Liver (tissue), 3 donors: Measurements from ENCODE around the gene CENPC.

ENCODE experiments used
- RAD21 ChIP-seq, 2 donors: IDR thresholded peaks; 2 replicates each; pipeline ENCODE4 v1.6.1; 2016; ENCODE audit warnings: antibody characterized with exemption in 2 of 2, mild to moderate bottlenecking in 2 of 2
- RXRA ChIP-seq, 2 donors: IDR thresholded peaks; 2 replicates each; pipeline ENCODE4 v1.6.1; 2017 to 2018; ENCODE audit warnings: antibody characterized with exemption in 2 of 2, mild to moderate bottlenecking in 1 of 2
- TF ChIP-seq, protein P1 (sequence below): IDR thresholded peaks from 2 replicates; pipeline ENCODE4 v1.6.1; 2016; ENCODE audit warnings: antibody characterized with exemption
- TF ChIP-seq, protein P2 (sequence below): fragments of 150-350 bp; IDR thresholded peaks from 2 replicates; pipeline ENCODE4 v1.5.1; 2017; ENCODE audit warnings: improper control_type of control experiment, low read depth, low read length; ENCODE audit not compliant: missing input control
- TF ChIP-seq, protein P3 (sequence below): IDR thresholded peaks from 2 replicates; pipeline ENCODE4 v1.6.1; 2016; ENCODE audit warnings: antibody characterized with exemption
- TF ChIP-seq, protein P4 (sequence below): IDR thresholded peaks from 2 replicates; pipeline ENCODE4 v1.6.1; 2016; ENCODE audit warnings: antibody characterized with exemption
- donor health status: healthy.
- donor health status: healthy.

DNA sequence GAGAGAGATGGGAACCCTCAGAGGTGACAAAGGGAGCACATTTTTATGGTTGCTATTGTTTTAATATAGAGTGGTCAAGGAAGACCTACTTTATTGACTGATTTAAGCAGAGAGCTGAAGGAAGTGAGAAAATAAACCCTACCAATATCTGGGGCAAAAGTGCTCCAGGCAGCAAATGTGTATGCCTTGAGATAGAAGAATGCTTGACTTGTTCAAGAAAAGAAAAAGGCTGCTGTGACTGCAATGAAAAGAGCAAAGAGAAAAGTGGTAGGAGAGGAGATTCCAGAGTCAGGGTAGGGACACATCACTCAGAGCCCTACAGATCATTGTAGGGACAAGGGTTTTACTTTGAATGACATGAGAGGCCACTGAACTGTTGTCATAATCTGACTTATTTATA is 39.2 kb upstream of the CENPC start:
- TF ChIP-seq RXRA (IDR thresholded peaks at IDR 0.05) (no peak), RAD21 (IDR thresholded peaks at IDR 0.05) (no peak)
- TF ChIP-seq, protein P1, sequence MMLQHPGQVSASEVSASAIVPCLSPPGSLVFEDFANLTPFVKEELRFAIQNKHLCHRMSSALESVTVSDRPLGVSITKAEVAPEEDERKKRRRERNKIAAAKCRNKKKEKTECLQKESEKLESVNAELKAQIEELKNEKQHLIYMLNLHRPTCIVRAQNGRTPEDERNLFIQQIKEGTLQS, result no peak
- TF ChIP-seq, protein P2, sequence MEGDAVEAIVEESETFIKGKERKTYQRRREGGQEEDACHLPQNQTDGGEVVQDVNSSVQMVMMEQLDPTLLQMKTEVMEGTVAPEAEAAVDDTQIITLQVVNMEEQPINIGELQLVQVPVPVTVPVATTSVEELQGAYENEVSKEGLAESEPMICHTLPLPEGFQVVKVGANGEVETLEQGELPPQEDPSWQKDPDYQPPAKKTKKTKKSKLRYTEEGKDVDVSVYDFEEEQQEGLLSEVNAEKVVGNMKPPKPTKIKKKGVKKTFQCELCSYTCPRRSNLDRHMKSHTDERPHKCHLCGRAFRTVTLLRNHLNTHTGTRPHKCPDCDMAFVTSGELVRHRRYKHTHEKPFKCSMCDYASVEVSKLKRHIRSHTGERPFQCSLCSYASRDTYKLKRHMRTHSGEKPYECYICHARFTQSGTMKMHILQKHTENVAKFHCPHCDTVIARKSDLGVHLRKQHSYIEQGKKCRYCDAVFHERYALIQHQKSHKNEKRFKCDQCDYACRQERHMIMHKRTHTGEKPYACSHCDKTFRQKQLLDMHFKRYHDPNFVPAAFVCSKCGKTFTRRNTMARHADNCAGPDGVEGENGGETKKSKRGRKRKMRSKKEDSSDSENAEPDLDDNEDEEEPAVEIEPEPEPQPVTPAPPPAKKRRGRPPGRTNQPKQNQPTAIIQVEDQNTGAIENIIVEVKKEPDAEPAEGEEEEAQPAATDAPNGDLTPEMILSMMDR, result no peak
- TF ChIP-seq, protein P3, sequence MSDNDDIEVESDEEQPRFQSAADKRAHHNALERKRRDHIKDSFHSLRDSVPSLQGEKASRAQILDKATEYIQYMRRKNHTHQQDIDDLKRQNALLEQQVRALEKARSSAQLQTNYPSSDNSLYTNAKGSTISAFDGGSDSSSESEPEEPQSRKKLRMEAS, result no peak
- TF ChIP-seq, protein P4, sequence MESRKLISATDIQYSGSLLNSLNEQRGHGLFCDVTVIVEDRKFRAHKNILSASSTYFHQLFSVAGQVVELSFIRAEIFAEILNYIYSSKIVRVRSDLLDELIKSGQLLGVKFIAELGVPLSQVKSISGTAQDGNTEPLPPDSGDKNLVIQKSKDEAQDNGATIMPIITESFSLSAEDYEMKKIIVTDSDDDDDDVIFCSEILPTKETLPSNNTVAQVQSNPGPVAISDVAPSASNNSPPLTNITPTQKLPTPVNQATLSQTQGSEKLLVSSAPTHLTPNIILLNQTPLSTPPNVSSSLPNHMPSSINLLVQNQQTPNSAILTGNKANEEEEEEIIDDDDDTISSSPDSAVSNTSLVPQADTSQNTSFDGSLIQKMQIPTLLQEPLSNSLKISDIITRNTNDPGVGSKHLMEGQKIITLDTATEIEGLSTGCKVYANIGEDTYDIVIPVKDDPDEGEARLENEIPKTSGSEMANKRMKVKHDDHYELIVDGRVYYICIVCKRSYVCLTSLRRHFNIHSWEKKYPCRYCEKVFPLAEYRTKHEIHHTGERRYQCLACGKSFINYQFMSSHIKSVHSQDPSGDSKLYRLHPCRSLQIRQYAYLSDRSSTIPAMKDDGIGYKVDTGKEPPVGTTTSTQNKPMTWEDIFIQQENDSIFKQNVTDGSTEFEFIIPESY, result no peak
